ENCODE data around the gene ERCC6L.

Gene ERCC6L

GRCh38 chrX:72158773-72159172, 80.1 kb downstream of the ERCC6L start:
- DNase-seq: no peak

All from SHP77 treated with DMSO at 0.1 percent for 48 hours (cell line).